Common myeloid progenitor, CD34-positive (primary cell): ENCODE data around the gene RAD9A.

Experiments used
- CTCF ChIA-PET: fragments of 350-600 bp; sonication (Branson Sonifier 250); formaldehyde crosslinking; loops from one replicate; lab custom pipeline; 2021; ENCODE audit warnings: antibody characterized with exemption; lab: Charles Lee
- POLR2A ChIA-PET: fragments of 350-600 bp; sonication (Branson Sonifier 250); formaldehyde crosslinking; loops from one replicate; lab custom pipeline; 2021; ENCODE audit warnings: antibody characterized with exemption; lab: Charles Lee
- DNase-seq, 3 donors: peaks; one replicate each; pipeline versions ENCODE4 v3.0.0 to v3.0.0-alpha.2; 2013
- H3K27ac ChIP-seq, 2 experiments: 1 replicate in 1 of 2; 2 replicates in 1 of 2; pipeline ENCODE4 v1.7.0; 2013; ENCODE audit warnings: inconsistent platforms in 2 of 2, low read length in 2 of 2, mild to moderate bottlenecking in 2 of 2, low read depth in 1 of 2, moderate library complexity in 1 of 2; ENCODE audit not compliant: severe bottlenecking in 2 of 2, insufficient read depth in 1 of 2, poor library complexity in 1 of 2
- H3K27me3 ChIP-seq, 5 experiments: replicated peaks in 2 of 5; 1 replicate in 3 of 5; 2 replicates in 2 of 5; pipeline versions ENCODE4 v1.6.1 to v1.7.0; 2013; ENCODE audit warnings: low read length in 4 of 5, mild to moderate bottlenecking in 2 of 5, moderate library complexity in 2 of 5, inconsistent platforms in 1 of 5; ENCODE audit not compliant: insufficient read depth in 5 of 5, control insufficient read depth in 4 of 5
- H3K36me3 ChIP-seq, 4 experiments: 1 replicate in 2 of 4; 2 replicates in 2 of 4; pipeline versions ENCODE4 v1.6.1 to v1.7.0; 2013; ENCODE audit warnings: low read length in 3 of 4, control low read depth in 1 of 4, mild to moderate bottlenecking in 1 of 4; ENCODE audit not compliant: control insufficient read depth in 4 of 4, insufficient read depth in 4 of 4
- H3K4me1 ChIP-seq, 4 experiments: 1 replicate in 3 of 4; 2 replicates in 1 of 4; pipeline versions ENCODE4 v1.6.1 to v1.7.1; 2013; ENCODE audit warnings: low read length in 3 of 4, mild to moderate bottlenecking in 3 of 4, control low read depth in 1 of 4, inconsistent platforms in 1 of 4, moderate library complexity in 1 of 4; ENCODE audit not compliant: control insufficient read depth in 4 of 4, insufficient read depth in 4 of 4; ENCODE audit errors: control extremely low read depth in 1 of 4
- H3K4me3 ChIP-seq, 7 experiments: 1 replicate in 4 of 7; 2 replicates in 3 of 7; pipeline versions ENCODE4 v1.5.1 to v1.7.0; 2013; ENCODE audit warnings: mild to moderate bottlenecking in 7 of 7, low read length in 6 of 7, moderate library complexity in 6 of 7, inconsistent platforms in 2 of 7, low read depth in 2 of 7, control low read depth in 1 of 7; ENCODE audit not compliant: insufficient read depth in 4 of 7, control insufficient read depth in 1 of 7; ENCODE audit errors: extremely low read depth in 1 of 7
- H3K9me3 ChIP-seq, 5 experiments: 1 replicate in 4 of 5; 2 replicates in 1 of 5; pipeline versions ENCODE4 v1.6.1 to v1.7.1; 2013; ENCODE audit warnings: low read length in 4 of 5, mild to moderate bottlenecking in 2 of 5, inconsistent platforms in 1 of 5, low read depth in 1 of 5, moderate library complexity in 1 of 5; ENCODE audit not compliant: control insufficient read depth in 4 of 5, insufficient read depth in 2 of 5; ENCODE audit errors: control extremely low read depth in 1 of 5
- WGBS: methylation state at CpG from one replicate; pipeline ENCODE4 v1.1.5; 2013; ENCODE audit not compliant: insufficient coverage; 5-methylcytosine and 5-hydroxymethylcytosine counted together

RAD9A gene

GRCh38 chr11:67407688-67408163 is 15.9 kb downstream of the RAD9A start:
- H3K36me3 ChIP-seq, result peaks cover 0 to 37% (median 11%) of the 10 kb centered on the region in 4 experiments
- WGBS, result 88% methylated on average over 11 of the region's 12 CpGs
- H3K27me3 ChIP-seq, result no peaks in the 10 kb centered on the region
- ChIA-PET POLR2A (no interaction called here), CTCF (interaction anchor here (0.9 to 3.4 kb wide), 3 partner anchors 11 to 61 kb away, joined by 3 to 22 read pairs (median 4); partner anchors contain the start of gene TMEM134)
- peaks cover 11 to 100% (median 98%) of the 10 kb centered on the region in 4 experiments for H3K4me1 ChIP-seq
- no peak for DNase-seq
- H3K9me3 ChIP-seq, result no peaks in the 10 kb centered on the region
- peak overlapping the region in 3 of 7 experiments; percentile 1 to 57 (median 23) for H3K4me3 ChIP-seq
- H3K27ac ChIP-seq, result no peak overlapping the region

- WGBS, result 25% methylated on average over 9 of the region's 18 CpGs
- Histone ChIP-seq H3K36me3 (peaks cover 0 to 37% (median 11%) of the 10 kb centered on the region in 4 experiments), H3K27ac (peak overlapping the region in 1 of 2 experiments; percentile 64), H3K4me1 (peaks cover 8 to 99% (median 98%) of the 10 kb centered on the region in 4 experiments), H3K4me3 (peak overlapping the region in 5 of 7 experiments; percentile 10 to 58 (median 56)), H3K27me3 (no peaks in the 10 kb centered on the region), H3K9me3 (no peaks in the 10 kb centered on the region)
- no peak for DNase-seq
- ChIA-PET POLR2A (interaction anchor here (0.8 to 1.3 kb wide), 3 partner anchors 10 to 29 kb away, joined by 3 to 15 read pairs (median 9); partner anchors contain the start of gene PTPRCAP), CTCF (interaction anchor here (0.9 to 3.4 kb wide), 3 partner anchors 10 to 60 kb away, joined by 4 to 22 read pairs (median 7); partner anchors contain the start of genes RPS6KB2 and TMEM134)
Observed at GRCh38 chr11:67408437-67409200, 16.8 kb downstream of the RAD9A start.

- under 1% methylated on average over 23 of the region's 24 CpGs for WGBS
- DNase-seq, result peak; percentile 61 to 92 (median 85)
- ChIA-PET CTCF (interaction anchor here (1.6 to 3.4 kb wide), 2 partner anchors 10 to 19 kb away, joined by 7 to 22 read pairs; partner anchors contain the start of gene RPS6KB2), POLR2A (interaction anchor here (0.8 to 1.3 kb wide), 3 partner anchors 10 to 28 kb away, joined by 3 to 15 read pairs (median 9); partner anchors contain the start of gene PTPRCAP)
- no peaks in the 10 kb centered on the region for H3K27me3 ChIP-seq
- H3K36me3 ChIP-seq, result peaks cover 0 to 37% (median 11%) of the 10 kb centered on the region in 4 experiments
- peak overlapping the region in 5 of 7 experiments; percentile 10 to 58 (median 56) for H3K4me3 ChIP-seq
- H3K4me1 ChIP-seq, result peaks cover 8 to 94% (median 92%) of the 10 kb centered on the region in 4 experiments
- no peaks in the 10 kb centered on the region for H3K9me3 ChIP-seq
- peak overlapping the region in 1 of 2 experiments; percentile 64 for H3K27ac ChIP-seq
Observed at GRCh38 chr11:67409261-67409666, 17.5 kb downstream of the RAD9A start.

- Histone ChIP-seq H3K27me3 (no peaks in the 10 kb centered on the region), H3K4me3 (peak overlapping the region in 4 of 7 experiments; percentile 46 to 58 (median 56)), H3K36me3 (peaks cover 0 to 37% (median 11%) of the 10 kb centered on the region in 4 experiments), H3K27ac (peak overlapping the region in 1 of 2 experiments; percentile 64), H3K9me3 (no peaks in the 10 kb centered on the region), H3K4me1 (peaks cover 8 to 91% (median 87%) of the 10 kb centered on the region in 4 experiments)
- ChIA-PET POLR2A (interaction anchor here (1.3 kb wide), 2 partner anchors 9 to 11 kb away, joined by 9 to 15 read pairs; no protein-coding TSS in a partner anchor), CTCF (interaction anchor here (3.4 kb wide), 1 partner anchor 9 kb away, joined by 22 read pairs; no protein-coding TSS in a partner anchor)
- DNase-seq, result peak in 2 of 3 donors; percentile 28 to 53
- WGBS, result 9% methylated on average over 8 of the region's 13 CpGs
Observed at GRCh38 chr11:67409781-67410368, 18.1 kb downstream of the RAD9A start.

GRCh38 chr11:67410369-67410831 is 18.6 kb downstream of the RAD9A start:
- peak overlapping the region in 1 of 2 experiments; percentile 64 for H3K27ac ChIP-seq
- no peak for DNase-seq
- peaks cover 0 to 32% (median 9%) of the 10 kb centered on the region in 4 experiments for H3K36me3 ChIP-seq
- no peaks in the 10 kb centered on the region for H3K27me3 ChIP-seq
- H3K9me3 ChIP-seq, result no peaks in the 10 kb centered on the region
- CTCF ChIA-PET, result no interaction called here
- 93% methylated on average over 9 of the region's 15 CpGs for WGBS
- peaks cover 8 to 90% (median 87%) of the 10 kb centered on the region in 4 experiments for H3K4me1 ChIP-seq
- POLR2A ChIA-PET, result no interaction called here
- no peak overlapping the region for H3K4me3 ChIP-seq

GRCh38 chr11:67410984-67411784 is 19.4 kb downstream of the RAD9A start:
- H3K27ac ChIP-seq, result no peak overlapping the region
- CTCF ChIA-PET, result interaction anchor here (1.0 to 1.5 kb wide), 2 partner anchors 9 to 12 kb away, joined by 4 to 6 read pairs; partner anchors contain the start of gene PPP1CA

More at GRCh38 chr11:67410984-67411784, 19.4 kb downstream of the RAD9A start:
- Histone ChIP-seq H3K27me3 (no peaks in the 10 kb centered on the region), H3K36me3 (peaks cover 0 to 24% (median 5%) of the 10 kb centered on the region in 4 experiments), H3K4me3 (no peak overlapping the region), H3K9me3 (no peaks in the 10 kb centered on the region), H3K4me1 (peaks cover 8 to 89% (median 85%) of the 10 kb centered on the region in 4 experiments)
- 95% methylated on average over 11 of the region's 17 CpGs for WGBS
- no peak for DNase-seq
- POLR2A ChIA-PET, result interaction anchor here (2.2 kb wide), 1 partner anchor 10 kb away, joined by 6 read pairs; no protein-coding TSS in a partner anchor
